GM21447 (cell line): ENCODE results near the gene EVI5L.
"Not testable (repeated sequence)": the region's sequence is repeated elsewhere in the genome, so short reads cannot be mapped to it uniquely, and the experiment has no call there.

Source experiments
- ATAC-seq: cut with Tn5 transposase; IDR thresholded peaks from one replicate; pipeline ENCODE4 v1.9.1; 2021; ENCODE audit not compliant: unreplicated experiment

EVI5L gene

GRCh38 chr19:7829561-7830271, at the start of gene EVI5L:
TSS of gene EVI5L (plus strand) at chr19:7830218. CDS start at chr19:7846543, 16,325 bp downstream.
- ATAC-seq, result peak; percentile 84

GRCh38 chr19:7781157-7781556, 48.9 kb upstream of the EVI5L start:
- no peak for ATAC-seq

GRCh38 chr19:7783991-7784423, 46.0 kb upstream of the EVI5L start:
- no peak for ATAC-seq

GRCh38 chr19:7784856-7785255, 45.2 kb upstream of the EVI5L start:
- no peak for ATAC-seq

- ATAC-seq, result no peak
Observed at GRCh38 chr19:7787141-7787540, 42.9 kb upstream of the EVI5L start.

- ATAC-seq, result no peak
Observed at GRCh38 chr19:7787602-7788177, 42.3 kb upstream of the EVI5L start.

GRCh38 chr19:7788178-7788932, 41.7 kb upstream of the EVI5L start:
- no peak for ATAC-seq

GRCh38 chr19:7788933-7789323, 41.1 kb upstream of the EVI5L start:
- no peak for ATAC-seq

GRCh38 chr19:7789447-7789846, 40.6 kb upstream of the EVI5L start:
- ATAC-seq, result no peak

GRCh38 chr19:7790416-7790815, 39.6 kb upstream of the EVI5L start:
- no peak for ATAC-seq

GRCh38 chr19:7792281-7792680, 37.7 kb upstream of the EVI5L start:
- no peak for ATAC-seq

- not testable (repeated sequence) for ATAC-seq
Observed at GRCh38 chr19:7792701-7793100, 37.3 kb upstream of the EVI5L start.

- no peak for ATAC-seq
Observed at GRCh38 chr19:7793493-7793892, 36.5 kb upstream of the EVI5L start.

- ATAC-seq, result no peak
Observed at GRCh38 chr19:7795555-7796161, 34.4 kb upstream of the EVI5L start.

GRCh38 chr19:7799640-7800355, 30.2 kb upstream of the EVI5L start:
- ATAC-seq, result no peak

- ATAC-seq, result no peak
Observed at GRCh38 chr19:7801020-7801570, 28.9 kb upstream of the EVI5L start.

GRCh38 chr19:7806234-7806633, 23.8 kb upstream of the EVI5L start:
- ATAC-seq, result no peak

GRCh38 chr19:7806876-7807275, 23.1 kb upstream of the EVI5L start:
- ATAC-seq, result no peak

GRCh38 chr19:7808108-7808507, 21.9 kb upstream of the EVI5L start:
- ATAC-seq, result no peak

- no peak for ATAC-seq
Observed at GRCh38 chr19:7811989-7812388, 18.0 kb upstream of the EVI5L start.

GRCh38 chr19:7815325-7815724, 14.7 kb upstream of the EVI5L start:
- no peak for ATAC-seq
